HG02870 (cell line): ENCODE results near the gene TPPP3.
"Not testable (repeated sequence)": the region's sequence is repeated elsewhere in the genome, so short reads cannot be mapped to it uniquely, and the experiment has no call there.

Experiments
- ATAC-seq: cut with Tn5 transposase; IDR thresholded peaks from one replicate; pipeline ENCODE4 v1.9.1; 2021; ENCODE audit warnings: mild to moderate bottlenecking, moderate library complexity; ENCODE audit not compliant: unreplicated experiment

TPPP3 gene

GRCh38 chr16:67390816-67391423 is 2.4 kb downstream of the TPPP3 start:
- no peak for ATAC-seq

- no peak for ATAC-seq
Measured at GRCh38 chr16:67389911-67390815, 3.1 kb downstream of the TPPP3 start.

GRCh38 chr16:67388591-67388990 is 4.7 kb downstream of the TPPP3 start:
- no peak for ATAC-seq

- ATAC-seq, result no peak
Measured at GRCh38 chr16:67388191-67388590, 5.1 kb downstream of the TPPP3 start.

GRCh38 chr16:67387479-67388079 is 5.7 kb downstream of the TPPP3 start:
- ATAC-seq, result no peak

- ATAC-seq, result no peak
Measured at GRCh38 chr16:67386861-67387455, 6.3 kb downstream of the TPPP3 start.

- ATAC-seq, result no peak
Measured at GRCh38 chr16:67384778-67385510, 8.4 kb downstream of the TPPP3 start.

GRCh38 chr16:67383284-67383683 is 10.0 kb downstream of the TPPP3 start:
- no peak for ATAC-seq

GRCh38 chr16:67378642-67379041 is 14.7 kb downstream of the TPPP3 start:
- ATAC-seq, result no peak

- not testable (repeated sequence) for ATAC-seq
Measured at GRCh38 chr16:67376012-67376411, 17.3 kb downstream of the TPPP3 start.

GRCh38 chr16:67372664-67373063 is 20.6 kb downstream of the TPPP3 start:
- ATAC-seq, result no peak

- ATAC-seq, result no peak
Measured at GRCh38 chr16:67370661-67371060, 22.6 kb downstream of the TPPP3 start.

GRCh38 chr16:67364600-67365235 is 28.6 kb downstream of the TPPP3 start:
- no peak for ATAC-seq

- no peak for ATAC-seq
Measured at GRCh38 chr16:67361038-67361437, 32.3 kb downstream of the TPPP3 start.

- ATAC-seq, result not testable (repeated sequence)
Measured at GRCh38 chr16:67359540-67360269, 33.6 kb downstream of the TPPP3 start.

- no peak for ATAC-seq
Measured at GRCh38 chr16:67357561-67357960, 35.7 kb downstream of the TPPP3 start.

- ATAC-seq, result no peak
Measured at GRCh38 chr16:67356396-67356795, 36.9 kb downstream of the TPPP3 start.

- not testable (repeated sequence) for ATAC-seq
Measured at GRCh38 chr16:67352463-67352862, 40.8 kb downstream of the TPPP3 start.

- no peak for ATAC-seq
Measured at GRCh38 chr16:67350324-67350723, 43.0 kb downstream of the TPPP3 start.

- ATAC-seq, result no peak
Measured at GRCh38 chr16:67349172-67349571, 44.1 kb downstream of the TPPP3 start.
